Lower lobe of right lung (tissue), 2 donors: ENCODE data around the gene PDE2A. TPM values are rescaled to one million over a fixed set of nuclear protein-coding genes. Genes with fewer than 3 reads are reported as not detected.

Experiments used
- ATAC-seq, 2 donors: fragments of 200-7000 bp; cut with Tn5 transposase; one replicate each; pipeline ENCODE4 v1.9.1; 2020 to 2022; ENCODE audit warnings: mild to moderate bottlenecking in 2 of 2, moderate library complexity in 2 of 2
- DNase-seq: peaks from one replicate; pipeline ENCODE4 v3.0.0-alpha.2; 2020
- H3K27ac ChIP-seq: fragments of 200-600 bp; one replicate; pipeline ENCODE4 v1.8.0; 2022
- H3K27me3 ChIP-seq: fragments of 200-600 bp; one replicate; pipeline ENCODE4 v1.8.0; 2022; ENCODE audit warnings: low read depth
- H3K36me3 ChIP-seq: fragments of 200-600 bp; one replicate; pipeline ENCODE4 v1.8.0; 2022; ENCODE audit warnings: mild to moderate bottlenecking
- H3K4me1 ChIP-seq: fragments of 200-600 bp; one replicate; pipeline ENCODE4 v1.8.0; 2022
- H3K4me3 ChIP-seq: fragments of 200-600 bp; one replicate; pipeline ENCODE4 v1.8.0; 2022; ENCODE audit warnings: mild to moderate bottlenecking
- H3K9me3 ChIP-seq: fragments of 200-600 bp; one replicate; pipeline ENCODE4 v1.8.0; 2022
- intact Hi-C: fragments of 100-400 bp; cut with DNase I; formaldehyde crosslinking; loops from one replicate; pipeline ENCODE4 v1.11.0; 2022
- total RNA-seq: library from RNA; stranded (reverse); fragmentation: NEBNext Ultra II Directional; extraction: Animal tissue kit (Norgen Biotek cat#: 25700); gene quantifications from one replicate; pipeline ENCODE4 v1.2.1, GENCODE V29; 2021
- TF ChIP-seq, protein P1 (sequence below): fragments of 200-600 bp; IDR thresholded peaks from one replicate; pipeline ENCODE4 v1.8.0; 2022; ENCODE audit warnings: antibody characterized with exemption, mild to moderate bottlenecking
- donor health status: DM: no; HTN: yes; CAD: no; lungs with severe emphysema.

The PDE2A gene
- total RNA-seq, 1 donor from 2014 or later: 19.5 TPM

DNA sequence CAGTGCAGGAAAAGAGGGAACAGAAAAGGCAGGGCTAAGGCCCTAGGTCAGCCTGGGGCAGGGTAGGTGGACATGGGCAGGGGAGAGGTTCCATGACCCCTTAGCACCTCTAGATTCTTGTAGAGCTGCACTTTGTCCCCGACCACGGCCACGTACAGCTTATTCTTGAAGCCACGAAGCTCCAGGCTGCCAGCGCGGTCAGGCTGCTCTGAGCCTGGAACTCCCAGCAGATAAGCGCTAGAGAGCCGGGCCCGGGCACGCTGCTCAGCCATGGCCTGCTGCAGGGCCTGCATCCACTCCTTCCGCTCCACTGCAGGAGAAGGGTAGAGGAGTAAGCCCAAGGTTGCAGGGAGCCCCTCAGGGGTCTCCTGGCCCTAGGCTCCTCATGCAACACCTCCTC is 36.1 kb upstream of the PDE2A start:
- TF ChIP-seq, protein P1, sequence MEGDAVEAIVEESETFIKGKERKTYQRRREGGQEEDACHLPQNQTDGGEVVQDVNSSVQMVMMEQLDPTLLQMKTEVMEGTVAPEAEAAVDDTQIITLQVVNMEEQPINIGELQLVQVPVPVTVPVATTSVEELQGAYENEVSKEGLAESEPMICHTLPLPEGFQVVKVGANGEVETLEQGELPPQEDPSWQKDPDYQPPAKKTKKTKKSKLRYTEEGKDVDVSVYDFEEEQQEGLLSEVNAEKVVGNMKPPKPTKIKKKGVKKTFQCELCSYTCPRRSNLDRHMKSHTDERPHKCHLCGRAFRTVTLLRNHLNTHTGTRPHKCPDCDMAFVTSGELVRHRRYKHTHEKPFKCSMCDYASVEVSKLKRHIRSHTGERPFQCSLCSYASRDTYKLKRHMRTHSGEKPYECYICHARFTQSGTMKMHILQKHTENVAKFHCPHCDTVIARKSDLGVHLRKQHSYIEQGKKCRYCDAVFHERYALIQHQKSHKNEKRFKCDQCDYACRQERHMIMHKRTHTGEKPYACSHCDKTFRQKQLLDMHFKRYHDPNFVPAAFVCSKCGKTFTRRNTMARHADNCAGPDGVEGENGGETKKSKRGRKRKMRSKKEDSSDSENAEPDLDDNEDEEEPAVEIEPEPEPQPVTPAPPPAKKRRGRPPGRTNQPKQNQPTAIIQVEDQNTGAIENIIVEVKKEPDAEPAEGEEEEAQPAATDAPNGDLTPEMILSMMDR: no peak
- H3K4me3 ChIP-seq: no peak overlapping the region
- H3K27me3 ChIP-seq: no peaks in the 10 kb centered on the region
- H3K36me3 ChIP-seq: peaks cover 99% of the 10 kb centered on the region
- ATAC-seq: no peak
- H3K27ac ChIP-seq: no peak overlapping the region
- intact Hi-C loops: no loop called here
- peaks cover 23% of the 10 kb centered on the region for H3K4me1 ChIP-seq
- H3K9me3 ChIP-seq: no peaks in the 10 kb centered on the region
- DNase-seq: no peak

DNA sequence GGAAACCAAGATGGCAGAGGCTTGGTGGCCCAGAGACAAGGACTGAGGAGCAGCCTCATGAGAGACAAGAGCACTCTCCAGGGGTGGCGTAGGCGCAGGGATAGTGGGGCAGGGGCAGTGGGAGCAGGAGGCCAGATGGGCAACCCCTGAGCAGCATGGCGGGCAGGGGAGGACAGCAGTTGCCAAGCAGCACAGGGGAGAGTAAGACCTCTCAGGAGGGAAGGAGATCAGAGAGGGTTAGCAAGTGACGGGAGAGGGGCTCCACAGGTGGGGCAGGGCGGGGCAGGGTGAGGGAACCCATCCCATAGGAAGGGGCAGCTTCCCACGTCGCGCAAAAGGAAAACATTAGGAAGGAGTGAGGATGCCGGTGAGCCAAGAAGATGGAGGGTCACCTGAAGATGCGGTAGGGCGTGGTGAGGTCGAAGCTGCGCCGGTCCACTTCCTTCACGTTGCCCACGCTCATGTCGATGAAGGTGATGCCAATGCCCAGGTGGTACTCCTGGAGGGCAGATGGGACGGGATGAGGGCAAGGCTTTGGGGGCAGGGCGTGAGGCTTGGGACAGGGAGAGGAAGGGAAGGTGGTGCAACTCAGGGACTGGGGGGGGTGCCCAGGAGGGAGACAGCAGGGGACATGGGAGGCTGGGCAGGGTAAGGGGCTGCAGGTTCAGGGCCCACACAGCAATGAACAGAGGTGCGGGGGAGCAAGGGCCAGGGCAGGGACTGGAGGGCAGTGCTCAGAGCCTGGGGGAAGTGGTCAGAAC is 35.4 kb upstream of the PDE2A start:
- TF ChIP-seq, protein P1: no peak
- intact Hi-C loops: no loop called here
- DNase-seq (no peak), ATAC-seq (no peak)
- no peaks in the 10 kb centered on the region for H3K27me3 ChIP-seq
- H3K4me1 ChIP-seq: peaks cover 17% of the 10 kb centered on the region
- no peaks in the 10 kb centered on the region for H3K9me3 ChIP-seq
- no peak overlapping the region for H3K4me3 ChIP-seq
- H3K27ac ChIP-seq: no peak overlapping the region
- H3K36me3 ChIP-seq: peaks cover 99% of the 10 kb centered on the region

DNA sequence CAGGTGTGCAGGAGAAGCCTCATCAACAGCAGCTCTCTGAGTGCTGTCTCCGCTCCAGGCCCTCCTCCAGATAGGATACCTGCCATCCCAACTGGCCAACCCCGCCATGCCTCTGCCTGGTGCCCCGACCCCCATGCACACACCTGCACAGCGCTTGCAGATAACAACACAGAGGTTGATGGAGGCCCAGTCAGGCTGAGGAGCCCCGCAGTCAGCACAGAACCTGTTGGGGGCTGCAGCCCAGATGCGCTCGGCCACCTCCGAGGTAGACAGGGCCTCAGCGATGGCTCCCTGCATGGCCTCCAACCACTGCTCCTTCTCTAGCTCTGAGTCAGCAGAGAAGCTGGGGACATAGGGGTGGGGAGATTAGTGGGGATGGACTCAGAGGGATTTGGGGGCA is 32.8 kb upstream of the PDE2A start:
- TF ChIP-seq, protein P1: no peak
- Histone ChIP-seq H3K27me3 (no peaks in the 10 kb centered on the region), H3K9me3 (no peaks in the 10 kb centered on the region), H3K27ac (no peak overlapping the region), H3K4me1 (peaks cover 26% of the 10 kb centered on the region), H3K36me3 (peaks cover 99% of the 10 kb centered on the region), H3K4me3 (no peak overlapping the region)
- ATAC-seq (no peak), DNase-seq (no peak)
- intact Hi-C loops: no loop called here

DNA sequence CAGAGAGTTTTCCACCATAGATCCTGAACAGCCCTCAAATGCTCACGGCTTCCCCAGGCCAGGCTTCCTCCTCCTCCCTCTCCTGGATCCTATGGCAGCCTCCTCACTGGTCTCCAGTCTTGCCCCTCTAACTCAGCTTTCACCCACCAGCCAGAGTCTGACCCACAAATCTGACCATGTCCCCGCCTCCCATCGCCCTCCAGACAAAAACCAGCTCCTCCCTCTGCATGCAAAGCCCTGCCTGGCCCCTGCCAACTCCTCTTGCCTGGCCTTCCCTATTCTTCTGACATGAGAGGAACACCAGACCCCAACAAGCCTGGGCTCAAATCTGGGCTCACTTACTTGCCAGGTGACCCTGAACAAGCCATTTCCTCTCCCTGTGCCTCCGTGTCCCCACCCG is 32.4 kb upstream of the PDE2A start:
- TF ChIP-seq, protein P1: no peak
- DNase-seq: no peak
- Histone ChIP-seq H3K4me3 (no peak overlapping the region), H3K27ac (no peak overlapping the region), H3K9me3 (no peaks in the 10 kb centered on the region), H3K27me3 (no peaks in the 10 kb centered on the region), H3K4me1 (peaks cover 29% of the 10 kb centered on the region), H3K36me3 (peaks cover 99% of the 10 kb centered on the region)
- intact Hi-C loops: no loop called here
- ATAC-seq: no peak

DNA sequence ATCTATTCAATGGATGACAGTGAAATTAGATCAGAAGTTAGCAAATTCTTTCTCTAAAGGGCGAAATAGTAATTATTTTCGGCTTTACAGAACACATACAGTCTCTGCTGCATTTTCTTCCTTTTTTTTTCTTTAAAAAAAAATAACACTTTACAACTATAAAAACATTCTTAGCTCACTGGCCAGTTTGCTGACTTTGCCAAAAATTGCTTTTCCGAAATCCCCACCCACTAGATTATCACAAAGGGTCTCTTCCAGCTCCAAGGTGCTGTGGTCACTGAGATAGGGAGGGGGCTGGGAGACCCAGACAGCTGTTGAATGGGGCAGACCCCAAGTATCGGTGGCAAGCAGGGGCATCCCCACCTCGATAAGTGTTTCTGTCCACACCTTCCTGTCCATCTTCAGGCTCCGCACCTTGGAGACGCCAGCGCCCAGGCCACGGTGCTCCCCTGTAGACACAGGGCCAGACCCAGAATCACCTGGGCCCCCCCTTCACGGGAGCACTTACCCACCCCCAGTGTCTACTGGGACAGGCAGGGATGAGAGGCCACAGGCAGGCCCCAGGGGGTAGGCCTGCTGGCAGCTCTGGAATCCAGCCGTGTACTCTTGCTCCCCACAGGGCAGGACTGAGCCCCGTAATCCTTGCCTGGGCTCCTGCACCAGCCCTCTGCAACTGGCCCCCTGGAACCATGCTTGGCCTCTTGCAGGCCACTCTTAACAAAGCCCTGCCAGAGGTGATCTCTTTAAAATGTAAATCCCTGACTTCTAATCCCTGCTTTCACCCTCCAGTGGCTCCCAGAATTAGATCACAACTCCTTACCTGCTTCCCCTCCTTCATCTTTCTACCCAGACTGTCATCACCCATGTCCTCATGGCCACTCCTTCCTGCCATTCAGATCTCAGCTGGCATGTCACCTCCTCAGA is 31.5 kb upstream of the PDE2A start:
- Histone ChIP-seq H3K36me3 (peaks cover 99% of the 10 kb centered on the region), H3K9me3 (no peaks in the 10 kb centered on the region), H3K4me3 (no peak overlapping the region), H3K4me1 (peaks cover 34% of the 10 kb centered on the region), H3K27me3 (no peaks in the 10 kb centered on the region), H3K27ac (no peak overlapping the region)
- ATAC-seq (no peak), DNase-seq (no peak)
- intact Hi-C loops: no loop called here
- TF ChIP-seq, protein P1: no peak
